Nephron progenitor cell (in vitro differentiated cells): ENCODE results near the gene NEK8.

ENCODE experiments used
- DNase-seq: peaks from one replicate; pipeline ENCODE4 v3.0.0; 2021
- H3K27ac Mint-ChIP-seq: 2 replicates; pipeline ENCODE4 v1.8.0; 2021; ENCODE audit warnings: mild to moderate bottlenecking, moderate library complexity, mixed read lengths
- H3K27me3 Mint-ChIP-seq: 2 replicates; pipeline ENCODE4 v1.8.0; 2021; ENCODE audit warnings: mild to moderate bottlenecking, low read depth, mixed read lengths; ENCODE audit not compliant: poor library complexity
- H3K36me3 Mint-ChIP-seq: 2 replicates; pipeline ENCODE4 v1.8.0; 2021; ENCODE audit warnings: low read depth, mixed read lengths
- H3K4me1 Mint-ChIP-seq: 2 replicates; pipeline ENCODE4 v1.8.0; 2021; ENCODE audit warnings: mixed read lengths
- H3K4me3 Mint-ChIP-seq: 2 replicates; pipeline ENCODE4 v1.8.0; 2021; ENCODE audit warnings: mild to moderate bottlenecking, moderate library complexity, mixed read lengths
- H3K9me3 Mint-ChIP-seq: 2 replicates; pipeline ENCODE4 v1.8.0; 2021; ENCODE audit warnings: mild to moderate bottlenecking, moderate library complexity, mixed read lengths
- CTCF ChIP-seq: fragments of 200-600 bp; sonication (generic); IDR thresholded peaks from 2 replicates; pipeline ENCODE4 v1.5.0; 2021; ENCODE audit warnings: antibody characterized with exemption

NEK8 gene

GRCh38 chr17:28728364-28729200 lies at the start of gene NEK8:
Gene NEK8, plus strand, starts transcription at chr17:28728788. Its CDS starts 26 bp downstream, at chr17:28728814.
- TF ChIP-seq CTCF, result no peak
- no peaks in the 10 kb centered on the region for H3K27me3 Mint-ChIP-seq
- peak within 1 kb of the TSS; percentile 96 for H3K27ac Mint-ChIP-seq
- H3K4me3 Mint-ChIP-seq, result peak within 1 kb of the TSS; percentile 92
- peaks cover 40% of the 10 kb centered on the region for H3K4me1 Mint-ChIP-seq
- peak; percentile 97 for DNase-seq
- H3K9me3 Mint-ChIP-seq, result no peaks in the 10 kb centered on the region
- peaks cover 11% of the 10 kb centered on the region for H3K36me3 Mint-ChIP-seq

- Mint-ChIP-seq H3K4me1 (no peaks in the 10 kb centered on the region), H3K36me3 (peaks cover 77% of the 10 kb centered on the region), H3K27me3 (no peaks in the 10 kb centered on the region), H3K9me3 (no peaks in the 10 kb centered on the region), H3K27ac (peak overlapping the region; percentile 29), H3K4me3 (no peak overlapping the region)
- no peak for DNase-seq
- TF ChIP-seq CTCF, result no peak
Observed at GRCh38 chr17:28682655-28683054, 45.9 kb upstream of the NEK8 start.

GRCh38 chr17:28684963-28685362 lies 43.6 kb upstream of the NEK8 start:
- no peaks in the 10 kb centered on the region for H3K4me1 Mint-ChIP-seq
- peaks cover 82% of the 10 kb centered on the region for H3K36me3 Mint-ChIP-seq
- no peak for TF ChIP-seq CTCF
- H3K4me3 Mint-ChIP-seq, result no peak overlapping the region
- no peaks in the 10 kb centered on the region for H3K9me3 Mint-ChIP-seq
- DNase-seq, result no peak
- H3K27ac Mint-ChIP-seq, result peak overlapping the region; percentile 14
- no peaks in the 10 kb centered on the region for H3K27me3 Mint-ChIP-seq

- Mint-ChIP-seq H3K27me3 (no peaks in the 10 kb centered on the region), H3K4me1 (no peaks in the 10 kb centered on the region), H3K9me3 (no peaks in the 10 kb centered on the region), H3K4me3 (no peak overlapping the region), H3K27ac (no peak overlapping the region), H3K36me3 (peaks cover 86% of the 10 kb centered on the region)
- DNase-seq, result no peak
- TF ChIP-seq CTCF, result no peak
Observed at GRCh38 chr17:28685366-28685765, 43.2 kb upstream of the NEK8 start.

- H3K36me3 Mint-ChIP-seq, result peaks cover 90% of the 10 kb centered on the region
- no peaks in the 10 kb centered on the region for H3K4me1 Mint-ChIP-seq
- no peaks in the 10 kb centered on the region for H3K9me3 Mint-ChIP-seq
- DNase-seq, result no peak
- TF ChIP-seq CTCF, result no peak
- no peak overlapping the region for H3K4me3 Mint-ChIP-seq
- H3K27me3 Mint-ChIP-seq, result no peaks in the 10 kb centered on the region
- H3K27ac Mint-ChIP-seq, result peak overlapping the region; percentile 63
Observed at GRCh38 chr17:28686296-28686695, 42.3 kb upstream of the NEK8 start.

- Mint-ChIP-seq H3K36me3 (peaks cover 80% of the 10 kb centered on the region), H3K4me3 (no peak overlapping the region), H3K9me3 (no peaks in the 10 kb centered on the region), H3K4me1 (no peaks in the 10 kb centered on the region), H3K27me3 (no peaks in the 10 kb centered on the region), H3K27ac (no peak overlapping the region)
- no peak for TF ChIP-seq CTCF
- DNase-seq, result no peak
Observed at GRCh38 chr17:28688481-28688880, 40.1 kb upstream of the NEK8 start.
